ENCODE measurements around the gene KLF2.

- TF ChIP-seq POLR2A (IDR thresholded peaks at IDR 0.05) (no peak), CTCF (IDR thresholded peaks at IDR 0.05) (no peak), POLR2AphosphoS5 (IDR thresholded peaks at IDR 0.05) (no peak)
Measured at GRCh38 chr19:16339361-16339725, 14.7 kb downstream of the KLF2 start.
